HG03139 (cell line): Measurements from ENCODE around the gene NEURL4.

Experiments used
- ATAC-seq: cut with Tn5 transposase; IDR thresholded peaks from one replicate; pipeline ENCODE4 v1.9.1; 2021; ENCODE audit not compliant: unreplicated experiment

NEURL4 gene

GRCh38 chr17:7324438-7324779 is 4.7 kb downstream of the NEURL4 start:
- ATAC-seq, result no peak

- ATAC-seq, result no peak
These were observed 5.3 kb downstream of the NEURL4 start for GRCh38 chr17:7323731-7324437.

GRCh38 chr17:7322520-7323194 is 6.5 kb downstream of the NEURL4 start:
- no peak for ATAC-seq

GRCh38 chr17:7321466-7321865 is 7.7 kb downstream of the NEURL4 start:
- ATAC-seq, result no peak

GRCh38 chr17:7318121-7318860 is 10.8 kb downstream of the NEURL4 start:
- ATAC-seq, result no peak

GRCh38 chr17:7317161-7317803 is 11.9 kb downstream of the NEURL4 start:
- no peak for ATAC-seq

- ATAC-seq, result no peak
These were observed 13.4 kb downstream of the NEURL4 start for GRCh38 chr17:7315570-7316235.

- peak; percentile 68 for ATAC-seq
These were observed 14.2 kb downstream of the NEURL4 start, which contains the start of gene GPS2 for GRCh38 chr17:7314719-7315569. Gene GPS2 (minus strand): TSS chr17:7315360. CDS start chr17:7315052, 308 bp downstream.

- ATAC-seq, result no peak
These were observed 15.0 kb downstream of the NEURL4 start for GRCh38 chr17:7313890-7314718.

GRCh38 chr17:7313088-7313889 is 15.8 kb downstream of the NEURL4 start:
- ATAC-seq, result no peak

GRCh38 chr17:7312432-7313087 is 16.6 kb downstream of the NEURL4 start:
- ATAC-seq, result no peak

- ATAC-seq, result no peak
These were observed 17.9 kb downstream of the NEURL4 start for GRCh38 chr17:7311110-7311705.

- ATAC-seq, result no peak
These were observed 19.5 kb downstream of the NEURL4 start for GRCh38 chr17:7309628-7310027.

GRCh38 chr17:7308625-7309433 is 20.3 kb downstream of the NEURL4 start:
- no peak for ATAC-seq

GRCh38 chr17:7307686-7308624 is 21.2 kb downstream of the NEURL4 start:
- peak; percentile 3 for ATAC-seq
